ENCODE results near the gene C11orf52. TPM values are rescaled to one million over a fixed set of nuclear protein-coding genes. Genes with fewer than 3 reads are reported as not detected.

Gene C11orf52
- total RNA-seq, 6 experiments from 2014 or later, result 0.35 to 0.96 (median 0.64) TPM

GRCh38 chr11:111966678-111967077 is 48.0 kb downstream of the C11orf52 start:
- H3K4me1 Mint-ChIP-seq (ENCODE audit: low read depth), result no peaks in the 10 kb centered on the region
- peaks cover 1% of the 10 kb centered on the region for H3K27me3 Mint-ChIP-seq (ENCODE audit: insufficient read depth)
- H3K36me3 Mint-ChIP-seq (ENCODE audit: low read depth), result no peaks in the 10 kb centered on the region
- no peak for DNase-seq
- H3K9me3 Mint-ChIP-seq, result no peaks in the 10 kb centered on the region
- no peak for TF ChIP-seq CTCF (IDR thresholded peaks at IDR 0.05)
- H3K27ac Mint-ChIP-seq, result no peak overlapping the region
- H3K4me3 Mint-ChIP-seq, result no peak overlapping the region

- peaks cover 1% of the 10 kb centered on the region for H3K27me3 Mint-ChIP-seq (ENCODE audit: insufficient read depth)
- no peaks in the 10 kb centered on the region for H3K36me3 Mint-ChIP-seq (ENCODE audit: low read depth)
- H3K4me1 Mint-ChIP-seq (ENCODE audit: low read depth), result no peaks in the 10 kb centered on the region
- H3K9me3 Mint-ChIP-seq, result no peaks in the 10 kb centered on the region
- H3K4me3 Mint-ChIP-seq, result no peak overlapping the region
- no peak for DNase-seq
- TF ChIP-seq CTCF (IDR thresholded peaks at IDR 0.05), result no peak
- H3K27ac Mint-ChIP-seq, result no peak overlapping the region
Measured at GRCh38 chr11:111967649-111968048, 48.9 kb downstream of the C11orf52 start.

GRCh38 chr11:111969344-111969743 is 50.6 kb downstream of the C11orf52 start:
- H3K4me3 Mint-ChIP-seq, result no peak overlapping the region
- no peaks in the 10 kb centered on the region for H3K36me3 Mint-ChIP-seq (ENCODE audit: low read depth)
- no peak for DNase-seq
- no peak overlapping the region for H3K27ac Mint-ChIP-seq
- no peak for TF ChIP-seq CTCF (IDR thresholded peaks at IDR 0.05)
- H3K9me3 Mint-ChIP-seq, result no peaks in the 10 kb centered on the region
- H3K27me3 Mint-ChIP-seq (ENCODE audit: insufficient read depth), result peaks cover 1% of the 10 kb centered on the region
- H3K4me1 Mint-ChIP-seq (ENCODE audit: low read depth), result peaks cover 5% of the 10 kb centered on the region

- TF ChIP-seq CTCF (IDR thresholded peaks at IDR 0.05), result no peak
- Mint-ChIP-seq H3K9me3 (no peaks in the 10 kb centered on the region), H3K27ac (no peak overlapping the region), H3K4me3 (no peak overlapping the region), H3K27me3 (ENCODE audit: insufficient read depth) (peaks cover 3% of the 10 kb centered on the region; the same call in 1 of the 2 replicates), H3K36me3 (ENCODE audit: low read depth) (no peaks in the 10 kb centered on the region), H3K4me1 (ENCODE audit: low read depth) (peaks cover 48% of the 10 kb centered on the region)
- no peak for DNase-seq
Measured at GRCh38 chr11:111974446-111974845, 55.7 kb downstream of the C11orf52 start.

GRCh38 chr11:111975076-111975806 is 56.5 kb downstream of the C11orf52 start:
- Mint-ChIP-seq H3K36me3 (ENCODE audit: low read depth) (no peaks in the 10 kb centered on the region), H3K27ac (peak overlapping the region; percentile 8), H3K9me3 (no peaks in the 10 kb centered on the region), H3K4me3 (no peak overlapping the region), H3K27me3 (ENCODE audit: insufficient read depth) (peaks cover 3% of the 10 kb centered on the region; the same call in 1 of the 2 replicates), H3K4me1 (ENCODE audit: low read depth) (peaks cover 48% of the 10 kb centered on the region)
- DNase-seq, result no peak
- peak; percentile 56 for TF ChIP-seq CTCF (IDR thresholded peaks at IDR 0.05)
